Renal pelvis (tissue), 12 donors: ENCODE data around the gene APCDD1. TPM values are rescaled to one million over a fixed set of nuclear protein-coding genes. Genes with fewer than 3 reads are reported as not detected.

Source experiments
- DNase-seq: peaks from one replicate; pipeline ENCODE4 v3.0.0-alpha.2; 2013
- long read RNA-seq, 16 experiments: transcript quantifications; one replicate each; lab custom pipeline, GENCODE V29; 2026
- polyA plus RNA-seq, 3 donors: library from polyadenylated mRNA; unstranded; fragments of 120-200 nt; gene quantifications; one replicate each; pipeline ENCODE4 v1.2.1, GENCODE V29; 2013; ENCODE audit not compliant: insufficient read length in 3 of 3

The APCDD1 gene
- polyA plus RNA-seq = 100 to 1,000 TPM in 2 of 3 donors, 10 to 100 TPM in 1; 94.4 to 132 (median 123) TPM
- long read RNA-seq, donor 1, transcript APCDD1-201 (5 exons, 3,809 nt) = major isoform, 17 of 46 reads
- long read RNA-seq, donor 1, partial matches to known transcripts = 28 of 46 reads
- long read RNA-seq, donor 1, other reads (novel, unspliced or antisense) = 0 of 46 reads
- long read RNA-seq, donor 2, transcript APCDD1-201 (5 exons, 3,809 nt) = major isoform, 38 of 54 reads
- long read RNA-seq, donor 2, partial matches to known transcripts = 16 of 54 reads
- long read RNA-seq, donor 2, other reads (novel, unspliced or antisense) = 0 of 54 reads
- long read RNA-seq, donor 3, transcript APCDD1-201 (5 exons, 3,809 nt) = major isoform, 25 of 94 reads
- long read RNA-seq, donor 3, partial matches to known transcripts = 69 of 94 reads
- long read RNA-seq, donor 3, other reads (novel, unspliced or antisense) = 0 of 94 reads
- long read RNA-seq, donor 4, transcript APCDD1-201 (5 exons, 3,809 nt) = major isoform, 38 of 53 reads
- long read RNA-seq, donor 4, partial matches to known transcripts = 14 of 53 reads
- long read RNA-seq, donor 4, other reads (novel, unspliced or antisense) = 0 of 53 reads
- long read RNA-seq, donor 5, transcript APCDD1-201 (5 exons, 3,809 nt) = major isoform, 7 of 18 reads
- long read RNA-seq, donor 5, partial matches to known transcripts = 10 of 18 reads
- long read RNA-seq, donor 5, other reads (novel, unspliced or antisense) = 0 of 18 reads
- long read RNA-seq, donor 6, transcript APCDD1-201 (5 exons, 3,809 nt) = major isoform, 13 of 13 reads
- long read RNA-seq, donor 6, partial matches to known transcripts = 0 of 13 reads
- long read RNA-seq, donor 6, other reads (novel, unspliced or antisense) = 0 of 13 reads
- long read RNA-seq, donor 7, transcript APCDD1-201 (5 exons, 3,809 nt) = major isoform, 54 of 165 reads
- long read RNA-seq, donor 7, partial matches to known transcripts = 110 of 165 reads
- long read RNA-seq, donor 7, other reads (novel, unspliced or antisense) = 0 of 165 reads
- long read RNA-seq, donor 8, transcript APCDD1-201 (5 exons, 3,809 nt) = major isoform, 16 of 16 reads
- long read RNA-seq, donor 8, partial matches to known transcripts = 0 of 16 reads
- long read RNA-seq, donor 8, other reads (novel, unspliced or antisense) = 0 of 16 reads
- long read RNA-seq, donor 9, transcript APCDD1-201 (5 exons, 3,809 nt) = major isoform, 28 of 38 reads
- long read RNA-seq, donor 9, partial matches to known transcripts = 10 of 38 reads
- long read RNA-seq, donor 9, other reads (novel, unspliced or antisense) = 0 of 38 reads
- long read RNA-seq, donor 10, transcript APCDD1-201 (5 exons, 3,809 nt) = major isoform, 11 of 41 reads
- long read RNA-seq, donor 10, partial matches to known transcripts = 29 of 41 reads
- long read RNA-seq, donor 10, other reads (novel, unspliced or antisense) = 0 of 41 reads
- long read RNA-seq, donor 11, transcript APCDD1-201 (5 exons, 3,809 nt) = major isoform, 12 of 12 reads
- long read RNA-seq, donor 11, partial matches to known transcripts = 0 of 12 reads
- long read RNA-seq, donor 11, other reads (novel, unspliced or antisense) = 0 of 12 reads
- long read RNA-seq, donor 12, transcript APCDD1-201 (5 exons, 3,809 nt) = major isoform, 32 of 52 reads
- long read RNA-seq, donor 12, partial matches to known transcripts = 19 of 52 reads
- long read RNA-seq, donor 12, other reads (novel, unspliced or antisense) = 0 of 52 reads
- long read RNA-seq, donor 13, transcript APCDD1-201 (5 exons, 3,809 nt) = major isoform, 10 of 10 reads
- long read RNA-seq, donor 13, partial matches to known transcripts = 0 of 10 reads
- long read RNA-seq, donor 13, other reads (novel, unspliced or antisense) = 0 of 10 reads
- long read RNA-seq, donor 14 = 0 reads
- long read RNA-seq, donor 15 = 0 reads
- long read RNA-seq, donor 16, transcript APCDD1-201 (5 exons, 3,809 nt) = major isoform, 34 of 56 reads
- long read RNA-seq, donor 16, partial matches to known transcripts = 21 of 56 reads
- long read RNA-seq, donor 16, other reads (novel, unspliced or antisense) = 0 of 56 reads

GRCh38 chr18:10453806-10454680 lies at the start of gene APCDD1:
TSS of gene APCDD1 (plus strand) at chr18:10454635. CDS start at chr18:10454982, 347 bp downstream.
- DNase-seq = peak; percentile 86

- DNase-seq = no peak
Measured at GRCh38 chr18:10405014-10405493, 49.4 kb upstream of the APCDD1 start.

GRCh38 chr18:10405816-10406663 lies 48.4 kb upstream of the APCDD1 start:
- DNase-seq = peak; percentile 58

GRCh38 chr18:10408131-10408530 lies 46.3 kb upstream of the APCDD1 start:
- no peak for DNase-seq

- DNase-seq = no peak
Measured at GRCh38 chr18:10409041-10409440, 45.4 kb upstream of the APCDD1 start.

GRCh38 chr18:10410472-10411308 lies 43.7 kb upstream of the APCDD1 start:
- DNase-seq = no peak

- no peak for DNase-seq
Measured at GRCh38 chr18:10412933-10413332, 41.5 kb upstream of the APCDD1 start.

GRCh38 chr18:10413722-10414121 lies 40.7 kb upstream of the APCDD1 start:
- DNase-seq = no peak

GRCh38 chr18:10414293-10414842 lies 40.1 kb upstream of the APCDD1 start:
- DNase-seq = no peak

GRCh38 chr18:10416065-10416464 lies 38.4 kb upstream of the APCDD1 start:
- DNase-seq = no peak

- DNase-seq = no peak
Measured at GRCh38 chr18:10417191-10417590, 37.2 kb upstream of the APCDD1 start.

GRCh38 chr18:10417664-10418063 lies 36.8 kb upstream of the APCDD1 start:
- DNase-seq = no peak

- DNase-seq = no peak
Measured at GRCh38 chr18:10418836-10419235, 35.6 kb upstream of the APCDD1 start.

- DNase-seq = no peak
Measured at GRCh38 chr18:10419420-10420103, 34.9 kb upstream of the APCDD1 start.

GRCh38 chr18:10420561-10421352 lies 33.7 kb upstream of the APCDD1 start:
- DNase-seq = no peak
